H1 (cell line): ENCODE results near the gene PKD1. TPM values are rescaled to one million over a fixed set of nuclear protein-coding genes. Genes with fewer than 3 reads are reported as not detected.

ENCODE experiments used
- CTCF ChIA-PET: fragments of 300-600 bp; sonication (Branson Sonifier 250); formaldehyde crosslinking; loops from one replicate; lab custom pipeline; 2021; ENCODE audit not compliant: partially characterized antibody; lab: Charles Lee
- POLR2A ChIA-PET: fragments of 300-600 bp; sonication (Branson Sonifier 250); formaldehyde crosslinking; loops from one replicate; lab custom pipeline; 2021; ENCODE audit warnings: inconsistent platforms; ENCODE audit not compliant: partially characterized antibody; lab: Charles Lee
- DNase-seq, 2 experiments: peaks; one replicate each; pipeline versions ENCODE4 v3.0.0 to v3.0.0-alpha.2; 2010 to 2022; ENCODE audit warnings: low spot score in 2 of 2, low read depth in 1 of 2, mixed read lengths in 1 of 2
- FAIRE-seq: peaks from 2 replicates; lab custom pipeline; 2011; peaks lifted over from hg19 to GRCh38; lab: Jason Lieb, UNC
- H2AFZ ChIP-seq: 2 replicates; pipeline ENCODE4 v1.8.1; 2012; ENCODE audit warnings: low read length, inconsistent platforms
- H2AK5ac ChIP-seq: 2 replicates; pipeline ENCODE4 v1.6.1; 2013; ENCODE audit warnings: low read depth, low read length
- H2BK120ac ChIP-seq: replicated peaks from 2 replicates; pipeline ENCODE3; 2013; ENCODE audit warnings: low read depth, low read length, inconsistent platforms
- H2BK12ac ChIP-seq: 2 replicates; pipeline ENCODE4 v1.6.1; 2013; ENCODE audit warnings: low read depth, low read length
- H2BK15ac ChIP-seq: 2 replicates; pipeline ENCODE4 v1.6.1; 2013; ENCODE audit warnings: low read length
- H2BK20ac ChIP-seq: 2 replicates; pipeline ENCODE4 v1.6.1; 2013; ENCODE audit warnings: low read length
- H2BK5ac ChIP-seq: 2 replicates; pipeline ENCODE4 v1.6.1; 2013; ENCODE audit warnings: low read depth, low read length
- H3K14ac ChIP-seq: 2 replicates; pipeline ENCODE4 v1.6.1; 2013; ENCODE audit warnings: inconsistent platforms; ENCODE audit not compliant: insufficient read length
- H3K18ac ChIP-seq: 2 replicates; pipeline ENCODE4 v1.6.1; 2013; ENCODE audit warnings: low read length; ENCODE audit errors: extremely low read depth
- H3K23ac ChIP-seq: 2 replicates; pipeline ENCODE4 v1.6.1; 2013; ENCODE audit warnings: inconsistent platforms; ENCODE audit not compliant: insufficient read length
- H3K23me2 ChIP-seq: 2 replicates; pipeline ENCODE4 v1.6.1; 2013; ENCODE audit warnings: low read depth, low read length
- H3K27ac ChIP-seq: 2 replicates; pipeline ENCODE4 v1.6.1; 2011; ENCODE audit warnings: low read depth, low read length, inconsistent platforms
- H3K27me3 ChIP-seq, 4 experiments: replicated peaks in 1 of 4; 1 replicate in 1 of 4; 2 replicates in 3 of 4; pipeline versions ENCODE4 v1.6.1 to v1.8.1; 2011 to 2013; ENCODE audit warnings: low read length in 3 of 4, mild to moderate bottlenecking in 3 of 4, inconsistent platforms in 2 of 4, mixed read lengths in 2 of 4, moderate library complexity in 1 of 4; ENCODE audit not compliant: control insufficient read depth in 3 of 4, insufficient read depth in 3 of 4; ENCODE audit errors: extremely low read depth in 1 of 4
- H3K36me3 ChIP-seq, 4 experiments: 2 replicates each; pipeline versions ENCODE4 v1.6.1 to v1.8.1; 2011 to 2013; ENCODE audit warnings: mild to moderate bottlenecking in 4 of 4, low read length in 3 of 4, moderate library complexity in 2 of 4, control low read depth in 1 of 4, inconsistent platforms in 1 of 4; ENCODE audit not compliant: insufficient read depth in 4 of 4, control insufficient read depth in 2 of 4
- H3K4ac ChIP-seq: replicated peaks from 2 replicates; pipeline ENCODE3; 2013; ENCODE audit warnings: low read length, low read depth, mixed read lengths, inconsistent platforms; ENCODE audit not compliant: insufficient read length
- H3K4me1 ChIP-seq, 4 experiments: replicated peaks in 1 of 4; 1 replicate in 1 of 4; 2 replicates in 3 of 4; pipeline versions ENCODE4 v1.6.1 to v1.8.1; 2011 to 2013; ENCODE audit warnings: low read length in 3 of 4, inconsistent platforms in 2 of 4, mixed read lengths in 1 of 4; ENCODE audit not compliant: insufficient read depth in 4 of 4, control insufficient read depth in 3 of 4
- H3K4me2 ChIP-seq, 2 experiments: 2 replicates each; pipeline versions ENCODE4 v1.6.1 to v1.8.1; 2011 to 2013; ENCODE audit warnings: low read depth in 2 of 2, low read length in 2 of 2, control low read depth in 1 of 2, inconsistent platforms in 1 of 2, mild to moderate bottlenecking in 1 of 2; ENCODE audit not compliant: insufficient read depth in 1 of 2
- H3K4me3 ChIP-seq, 4 experiments: fragments of 200-600, 300-600 bp in 1 of 4; sonication (generic), shearing (Covaris generic), sonication (Bioruptor Twin) in 1 of 4; 2 replicates each; pipeline versions ENCODE4 v1.5.1 to v1.8.1; 2011 to 2016; ENCODE audit warnings: low read length in 4 of 4, low read depth in 3 of 4, control low read depth in 2 of 4, inconsistent platforms in 2 of 4, mild to moderate bottlenecking in 2 of 4, mixed read lengths in 1 of 4, moderate library complexity in 1 of 4; ENCODE audit not compliant: insufficient read depth in 2 of 4; ENCODE audit errors: extremely low read depth in 1 of 4
- H3K56ac ChIP-seq: replicated peaks from 2 replicates; pipeline ENCODE3; 2013; ENCODE audit warnings: low read depth, mild to moderate bottlenecking, mixed read lengths, low read length, inconsistent platforms; ENCODE audit not compliant: insufficient read length
- H3K79me1 ChIP-seq: 2 replicates; pipeline ENCODE4 v1.6.1; 2013; ENCODE audit warnings: low read depth, low read length, control low read depth
- H3K79me2 ChIP-seq, 2 experiments: 2 replicates each; pipeline versions ENCODE4 v1.6.1 to v1.8.1; 2012 to 2013; ENCODE audit warnings: low read length in 2 of 2, mild to moderate bottlenecking in 2 of 2, inconsistent platforms in 1 of 2; ENCODE audit not compliant: insufficient read depth in 2 of 2, control insufficient read depth in 1 of 2
- H3K9ac ChIP-seq, 4 experiments: replicated peaks in 1 of 4; 1 replicate in 1 of 4; 2 replicates in 3 of 4; pipeline versions ENCODE4 v1.6.1 to v1.8.1; 2011 to 2013; ENCODE audit warnings: low read depth in 3 of 4, low read length in 3 of 4, control low read depth in 2 of 4, mild to moderate bottlenecking in 2 of 4, moderate library complexity in 2 of 4, inconsistent platforms in 1 of 4; ENCODE audit errors: extremely low read depth in 1 of 4
- H3K9me3 ChIP-seq, 2 experiments: 2 replicates each; pipeline versions ENCODE4 v1.6.1 to v1.8.1; 2012 to 2013; ENCODE audit warnings: mild to moderate bottlenecking in 2 of 2, moderate library complexity in 2 of 2, control low read depth in 1 of 2, inconsistent platforms in 1 of 2, low read depth in 1 of 2, low read length in 1 of 2, mixed read lengths in 1 of 2; ENCODE audit not compliant: insufficient read depth in 2 of 2
- H4K20me1 ChIP-seq, 2 experiments: replicated peaks in 1 of 2; 2 replicates each; pipeline versions ENCODE3 to v1.8.1; 2011 to 2013; ENCODE audit warnings: inconsistent platforms in 2 of 2, low read length in 2 of 2, mild to moderate bottlenecking in 1 of 2; ENCODE audit not compliant: insufficient read depth in 2 of 2, control insufficient read depth in 1 of 2
- H4K5ac ChIP-seq: 2 replicates; pipeline ENCODE4 v1.6.1; 2013; ENCODE audit warnings: low read length, low read depth, mixed read lengths, inconsistent platforms; ENCODE audit not compliant: insufficient read length
- H4K8ac ChIP-seq: 2 replicates; pipeline ENCODE4 v1.8.0; 2013; ENCODE audit warnings: mild to moderate bottlenecking, moderate library complexity, low read length, inconsistent platforms; ENCODE audit not compliant: insufficient read depth; ENCODE audit errors: extremely low read depth
- H4K91ac ChIP-seq: replicated peaks from 2 replicates; pipeline ENCODE3; 2013; ENCODE audit warnings: low read length, mixed read lengths, inconsistent platforms; ENCODE audit not compliant: insufficient read length
- CBX8 ChIP-seq: fragments of 300-800, 300-1000 bp; sonication (generic); IDR thresholded peaks from 2 replicates; pipeline ENCODE4 v1.7.1; 2016; ENCODE audit warnings: low read depth, low read length, borderline replicate concordance
- NRF1 ChIP-seq: IDR thresholded peaks from 2 replicates; pipeline ENCODE4 v1.6.1; 2011; ENCODE audit warnings: mild to moderate bottlenecking, low read depth, low read length, improper control_type of control experiment
- PHF8 ChIP-seq: fragments of 200-600 bp; sonication (generic); conservative IDR thresholded peaks from 2 replicates; pipeline ENCODE4 v1.7.1; 2012; ENCODE audit warnings: low read depth, mild to moderate bottlenecking, inconsistent platforms, low read length, moderate library complexity
- POU5F1 ChIP-seq: IDR thresholded peaks from 2 replicates; pipeline ENCODE4 v1.6.1; 2011; ENCODE audit warnings: low read depth, mild to moderate bottlenecking, low read length, moderate library complexity
- WGBS, 2 experiments: shearing (Covaris generic) in 1 of 2; methylation state at CpG; one replicate each; pipeline versions ENCODE4 v1.1.6 to v1.1.7; 2013 to 2015; ENCODE audit warnings: low lambda C conversion rate in 2 of 2, mixed read lengths in 2 of 2, inconsistent platforms in 1 of 2, low coverage in 1 of 2, missing lambda C conversion rate in 1 of 2; ENCODE audit not compliant: insufficient replicate concordance in 2 of 2, insufficient coverage in 1 of 2, insufficient read length in 1 of 2; ENCODE audit errors: extremely low coverage in 1 of 2, missing lambda C conversion rate in 1 of 2; 5-methylcytosine and 5-hydroxymethylcytosine counted together
- polyA plus RNA-seq, 7 experiments: library from polyadenylated mRNA; depleted of rRNA in 3 of 7; stranded (reverse) in 5 of 7; unstranded in 2 of 7; fragments of >200 nt in 5 of 7; fragments of 200-250 nt in 2 of 7; gene quantifications; 1 replicate in 5 of 7; 2 replicates in 1 of 7; 4 replicates in 1 of 7; pipeline versions ENCODE4 v1.2.1 to v1.2.3, GENCODE V29; 2011 to 2013; ENCODE audit warnings: missing spikeins in 2 of 7, mixed read lengths in 2 of 7
- total RNA-seq: library from RNA; stranded (reverse); fragmentation: NEBNext Ultra II Directional; extraction: Animal tissue kit (Norgen Biotek cat#: 25700); gene quantifications from 2 replicates; pipeline ENCODE4 v1.2.1, GENCODE V29; 2021
- TF ChIP-seq, protein P1 (sequence below), 3 experiments: IDR thresholded peaks; 1 replicate in 2 of 3; 2 replicates in 1 of 3; pipeline versions ENCODE4 v1.5.1 to v1.6.1; 2011; ENCODE audit warnings: low read length in 3 of 3, mild to moderate bottlenecking in 3 of 3, inconsistent platforms in 2 of 3, low read depth in 1 of 3, moderate library complexity in 1 of 3; ENCODE audit not compliant: insufficient read depth in 1 of 3; ENCODE audit errors: control extremely low read depth in 1 of 3

PKD1 gene
- total and polyA plus RNA-seq, 2 of the 8 experiments (the other 6 are each of a cell fraction or from before 2014, with no cell fraction given) = 40.6 to 52.7 TPM

DNA sequence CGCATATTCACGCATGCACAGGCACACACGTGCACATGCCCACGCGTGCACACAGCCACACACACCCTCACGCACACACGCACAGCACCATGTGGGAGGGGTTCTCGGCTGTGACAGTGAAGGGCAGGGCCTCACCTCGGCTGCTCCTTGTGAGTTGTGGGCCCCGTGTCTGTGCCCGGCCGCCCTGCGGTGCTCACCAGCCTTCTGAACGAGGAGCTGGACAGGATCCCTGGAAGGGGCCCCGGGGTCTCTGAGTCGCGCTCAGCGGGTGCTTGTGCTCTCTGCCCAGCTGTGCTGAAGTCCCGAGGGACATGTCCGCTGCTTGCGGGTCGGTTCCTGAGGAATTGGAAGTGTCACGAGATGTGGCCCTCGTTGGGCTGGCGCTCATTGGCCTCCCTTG lies 71.8 kb downstream of the PKD1 start:
- no peaks in the 10 kb centered on the region for H3K79me2 ChIP-seq
- H3K4ac ChIP-seq = no peak overlapping the region
- H3K18ac ChIP-seq = no peak overlapping the region
- H4K91ac ChIP-seq = no peak overlapping the region
- no peak overlapping the region for H3K27ac ChIP-seq
- no peak overlapping the region for H2AK5ac ChIP-seq
- no peaks in the 10 kb centered on the region for H3K9me3 ChIP-seq
- no peak overlapping the region for H3K56ac ChIP-seq
- DNase-seq (no peak), FAIRE-seq (no peak)
- no peak overlapping the region for H3K9ac ChIP-seq
- no peak overlapping the region for H3K23ac ChIP-seq
- no peaks in the 10 kb centered on the region for H3K23me2 ChIP-seq
- ChIA-PET POLR2A (interaction anchor here (1.7 to 3.6 kb wide), 4 partner anchors 9 to 99 kb away, joined by 4 to 11 read pairs (median 8); partner anchors contain the start of genes NTHL1, RPS2, TRAF7 and TSC2), CTCF (interaction anchor here (0.8 to 2.8 kb wide), 4 partner anchors 8 to 48 kb away, joined by 3 to 14 read pairs (median 4); no protein-coding TSS in a partner anchor)
- H3K36me3 ChIP-seq = peaks cover 2 to 14% (median 6%) of the 10 kb centered on the region in 4 experiments; a peak in 6 of 8 replicates
- no peak overlapping the region for H3K4me3 ChIP-seq
- H4K8ac ChIP-seq = no peak overlapping the region; the same call in 1 of the 2 replicates
- no peak overlapping the region for H2BK15ac ChIP-seq
- H2BK5ac ChIP-seq = peak overlapping the region; percentile 49; the same call in 1 of the 2 replicates
- H2AFZ ChIP-seq = no peak overlapping the region
- H4K20me1 ChIP-seq = peaks cover 0 to 11% of the 10 kb centered on the region in 2 experiments
- 0 out of 2 replicates have a peak overlapping the region, but pooled peaks have one; percentile 23 for H2BK12ac ChIP-seq
- 93% methylated on average over 25 of the region's 25 CpGs; no CpG with 5 or more reads in 1 of the 2 experiments for whole genome bisulfite sequencing, 2 experiments
- H3K14ac ChIP-seq = no peak overlapping the region
- H3K4me2 ChIP-seq = no peak overlapping the region
- no peaks in the 10 kb centered on the region for H3K27me3 ChIP-seq
- H2BK120ac ChIP-seq = no peak overlapping the region
- no peak for TF ChIP-seq POU5F1
- no peak for TF ChIP-seq NRF1
- TF ChIP-seq, protein P1, sequence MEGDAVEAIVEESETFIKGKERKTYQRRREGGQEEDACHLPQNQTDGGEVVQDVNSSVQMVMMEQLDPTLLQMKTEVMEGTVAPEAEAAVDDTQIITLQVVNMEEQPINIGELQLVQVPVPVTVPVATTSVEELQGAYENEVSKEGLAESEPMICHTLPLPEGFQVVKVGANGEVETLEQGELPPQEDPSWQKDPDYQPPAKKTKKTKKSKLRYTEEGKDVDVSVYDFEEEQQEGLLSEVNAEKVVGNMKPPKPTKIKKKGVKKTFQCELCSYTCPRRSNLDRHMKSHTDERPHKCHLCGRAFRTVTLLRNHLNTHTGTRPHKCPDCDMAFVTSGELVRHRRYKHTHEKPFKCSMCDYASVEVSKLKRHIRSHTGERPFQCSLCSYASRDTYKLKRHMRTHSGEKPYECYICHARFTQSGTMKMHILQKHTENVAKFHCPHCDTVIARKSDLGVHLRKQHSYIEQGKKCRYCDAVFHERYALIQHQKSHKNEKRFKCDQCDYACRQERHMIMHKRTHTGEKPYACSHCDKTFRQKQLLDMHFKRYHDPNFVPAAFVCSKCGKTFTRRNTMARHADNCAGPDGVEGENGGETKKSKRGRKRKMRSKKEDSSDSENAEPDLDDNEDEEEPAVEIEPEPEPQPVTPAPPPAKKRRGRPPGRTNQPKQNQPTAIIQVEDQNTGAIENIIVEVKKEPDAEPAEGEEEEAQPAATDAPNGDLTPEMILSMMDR (IDR thresholded peaks at IDR 0.05; ENCODE audit: control extremely low read depth in 1 of 3, insufficient read depth in 1 of 3, low read depth in 1 of 3, low read length in 3 of 3) = no peak
- TF ChIP-seq CBX8 = no peak
- no peak for TF ChIP-seq PHF8
- no peaks in the 10 kb centered on the region for H3K79me1 ChIP-seq
- H2BK20ac ChIP-seq = no peak overlapping the region
- no peak overlapping the region for H4K5ac ChIP-seq
- no peaks in the 10 kb centered on the region for H3K4me1 ChIP-seq
